Measurements from ENCODE around the gene NR2F6. TPM values are rescaled to one million over a fixed set of nuclear protein-coding genes. Genes with fewer than 3 reads are reported as not detected.
A peak's percentile ranks its signal among the peaks of the same experiment; 100 is the strongest.

Gene NR2F6
- 134 and 137 TPM in 2 replicates for total RNA-seq (2021)
- long read RNA-seq, transcript NR2F6-201 (4 exons, 2,404 nt), result major isoform, 6 of 338 reads
- long read RNA-seq, partial matches to known transcripts, result 315 of 338 reads
- long read RNA-seq, other reads (novel, unspliced or antisense), result 17 of 338 reads

DNA sequence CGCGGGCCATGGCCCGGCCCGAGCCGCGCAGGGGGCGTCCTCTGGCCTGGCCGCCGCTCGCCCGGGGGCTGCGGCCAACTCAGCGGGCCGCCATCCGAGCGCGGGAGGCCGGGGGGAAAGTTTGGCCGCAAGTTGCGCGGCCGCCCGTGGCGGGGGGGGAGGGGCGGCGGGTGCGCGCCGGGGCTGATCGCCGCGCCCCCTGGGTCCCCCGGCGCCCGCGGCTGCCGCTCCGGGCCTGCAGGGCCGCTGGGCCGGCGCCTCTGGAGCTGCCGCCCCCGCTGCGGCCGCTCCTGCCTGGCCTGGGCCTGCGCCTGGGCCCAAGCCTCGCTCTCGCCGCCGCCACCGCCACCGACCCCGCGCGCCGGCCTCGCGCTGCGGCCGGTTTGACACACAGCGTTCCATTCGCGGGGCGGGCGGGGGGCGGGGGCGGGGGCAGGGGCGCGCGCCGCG is at the start of gene NR2F6:
Gene NR2F6, minus strand, starts transcription at position 385 of the 450 bp plus-strand sequence. CDS start 699 bp downstream, outside the sequence.
- Histone ChIP-seq H3K23ac (ENCODE audit: insufficient read length, low read depth, low read length) (no peak within 1 kb of the TSS), H3K18ac (ENCODE audit: insufficient read length, low read depth, low read length) (peak within 1 kb of the TSS; percentile 93), H3K23me2 (ENCODE audit: insufficient read length, low read depth, low read length, poor library complexity, severe bottlenecking) (peaks cover 17% of the 10 kb centered on the region), H3K79me1 (ENCODE audit: insufficient read depth, low read depth, low read length, poor library complexity, severe bottlenecking) (peaks cover 3% of the 10 kb centered on the region), H2AK5ac (ENCODE audit: insufficient read length, low read length) (no peak within 1 kb of the TSS), H2BK20ac (ENCODE audit: low read depth, low read length, poor library complexity, severe bottlenecking) (no peak within 1 kb of the TSS), H3K9ac (ENCODE audit: extremely low read depth, insufficient read length, low read length) (peak within 1 kb of the TSS; percentile 31), H3K4me1 (ENCODE audit: insufficient read depth, low read length) (peaks cover 4% of the 10 kb centered on the region; the same call in 1 of the 2 replicates), H3K27me3 (ENCODE audit: insufficient read depth, low read length) (no peaks in the 10 kb centered on the region), H3K56ac (ENCODE audit: insufficient read length, low read depth, low read length) (no peak within 1 kb of the TSS), H3K9me3 (ENCODE audit: control insufficient read depth, low read depth, low read length) (no peaks in the 10 kb centered on the region), H2AFZ (ENCODE audit: low read length) (no peak within 1 kb of the TSS), H4K20me1 (ENCODE audit: control insufficient read depth, insufficient read depth, insufficient read length) (no peaks in the 10 kb centered on the region), H3K14ac (ENCODE audit: insufficient read depth, low read length) (peak within 1 kb of the TSS; percentile 92), H3K4ac (ENCODE audit: low read depth, low read length) (no peak within 1 kb of the TSS; the same call in 1 of the 2 replicates), H3K27ac (ENCODE audit: insufficient read length, low read depth, low read length) (no peak within 1 kb of the TSS), H4K8ac (replicated peaks; ENCODE audit: insufficient read length, low read depth, low read length) (no peak within 1 kb of the TSS), H2BK5ac (ENCODE audit: insufficient read length, low read length) (no peak within 1 kb of the TSS), H3K79me2 (ENCODE audit: insufficient read depth, low read length) (peaks cover 26% of the 10 kb centered on the region; the same call in 1 of the 2 replicates), H3T11ph (ENCODE audit: low read length) (no peak within 1 kb of the TSS), H3K4me2 (ENCODE audit: insufficient read depth, insufficient read length, low read length) (peak within 1 kb of the TSS; percentile 63), H2BK15ac (ENCODE audit: low read depth, low read length) (no peak within 1 kb of the TSS), H2BK120ac (ENCODE audit: low read depth, low read length, poor library complexity, severe bottlenecking) (peak within 1 kb of the TSS; percentile 95), H4K91ac (ENCODE audit: insufficient read length, low read depth, low read length) (no peak within 1 kb of the TSS), H2BK12ac (ENCODE audit: insufficient read length, low read depth, low read length) (no peak within 1 kb of the TSS), H4K5ac (ENCODE audit: insufficient read length, low read depth, low read length) (no peak within 1 kb of the TSS)
- Mint-ChIP-seq H3K9me3 (peaks cover 0 to 3% of the 10 kb centered on the region in 2 experiments; a peak in 1 of 5 replicates), H3K4me1 (peaks cover 44 to 54% of the 10 kb centered on the region in 2 experiments), H3K27ac (peak within 1 kb of the TSS; percentile 98 to 100 (median 98)), H3K27me3 (ENCODE audit: low read depth) (peaks cover 2% of the 10 kb centered on the region; the same call in 1 of the 2 replicates), H3K4me3 (peak within 1 kb of the TSS; percentile 91 to 95), H3K36me3 (ENCODE audit: insufficient read depth in 1 of 3, low read depth in 3 of 3) (peaks cover 0 to 15% (median 11%) of the 10 kb centered on the region in 3 experiments; a peak in 5 of 7 replicates)
- WGBS (ENCODE audit: extremely low coverage, insufficient read length, low lambda C conversion rate), result no CpG with 5 or more reads among the region's 72 CpGs
- no peak for DNase-seq
- TF ChIP-seq, protein P1, sequence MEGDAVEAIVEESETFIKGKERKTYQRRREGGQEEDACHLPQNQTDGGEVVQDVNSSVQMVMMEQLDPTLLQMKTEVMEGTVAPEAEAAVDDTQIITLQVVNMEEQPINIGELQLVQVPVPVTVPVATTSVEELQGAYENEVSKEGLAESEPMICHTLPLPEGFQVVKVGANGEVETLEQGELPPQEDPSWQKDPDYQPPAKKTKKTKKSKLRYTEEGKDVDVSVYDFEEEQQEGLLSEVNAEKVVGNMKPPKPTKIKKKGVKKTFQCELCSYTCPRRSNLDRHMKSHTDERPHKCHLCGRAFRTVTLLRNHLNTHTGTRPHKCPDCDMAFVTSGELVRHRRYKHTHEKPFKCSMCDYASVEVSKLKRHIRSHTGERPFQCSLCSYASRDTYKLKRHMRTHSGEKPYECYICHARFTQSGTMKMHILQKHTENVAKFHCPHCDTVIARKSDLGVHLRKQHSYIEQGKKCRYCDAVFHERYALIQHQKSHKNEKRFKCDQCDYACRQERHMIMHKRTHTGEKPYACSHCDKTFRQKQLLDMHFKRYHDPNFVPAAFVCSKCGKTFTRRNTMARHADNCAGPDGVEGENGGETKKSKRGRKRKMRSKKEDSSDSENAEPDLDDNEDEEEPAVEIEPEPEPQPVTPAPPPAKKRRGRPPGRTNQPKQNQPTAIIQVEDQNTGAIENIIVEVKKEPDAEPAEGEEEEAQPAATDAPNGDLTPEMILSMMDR (conservative IDR thresholded peaks at IDR 0.05), result no peak

All from H9 (cell line).